K562 (cell line): Measurements from ENCODE around the gene EMC9. TPM values are rescaled to one million over a fixed set of nuclear protein-coding genes. Genes with fewer than 3 reads are reported as not detected.
A peak's percentile ranks its signal among the peaks of the same experiment; 100 is the strongest.

Source experiments
- CHAMP1 ChIP-seq: fragments of 450-650 bp; IDR thresholded peaks from 2 replicates; pipeline ENCODE4 v1.6.1; 2016; ENCODE audit warnings: mild to moderate bottlenecking
- CTCF ChIP-seq, 3 experiments: IDR thresholded peaks in 2 of 3; conservative IDR thresholded peaks in 1 of 3; 2 replicates each; pipeline ENCODE4 v1.5.1; 2011 to 2012; ENCODE audit warnings: low read length in 3 of 3, mild to moderate bottlenecking in 3 of 3, control low read depth in 2 of 3, improper control_type of control experiment in 1 of 3, inconsistent platforms in 1 of 3, low read depth in 1 of 3, mixed read lengths in 1 of 3, moderate library complexity in 1 of 3; ENCODE audit not compliant: insufficient read depth in 2 of 3
- DDX20 ChIP-seq: fragments of 450-650 bp; IDR thresholded peaks from 2 replicates; pipeline ENCODE4 v1.6.1; 2016; ENCODE audit warnings: missing genetic modification characterization, low read depth, mild to moderate bottlenecking, missing compliant biosample characterization, moderate library complexity
- E2F6 ChIP-seq, 2 experiments: IDR thresholded peaks; 2 replicates each; pipeline ENCODE4 v1.6.1; 2011; ENCODE audit warnings: borderline replicate concordance in 1 of 2, control low read depth in 1 of 2, low read depth in 1 of 2, low read length in 1 of 2, mild to moderate bottlenecking in 1 of 2, mixed read lengths in 1 of 2, moderate library complexity in 1 of 2; ENCODE audit not compliant: insufficient read depth in 1 of 2, insufficient read length in 1 of 2, poor library complexity in 1 of 2, severe bottlenecking in 1 of 2; ENCODE audit errors: extremely low read depth in 1 of 2
- GATA2 ChIP-seq: sonication (generic); formaldehyde crosslinking; IDR thresholded peaks from 2 replicates; pipeline ENCODE4 v1.4.0; 2020; ENCODE audit warnings: mild to moderate bottlenecking, missing genetic modification reagents
- GATAD2A ChIP-seq: fragments of 450-650 bp; IDR thresholded peaks from 2 replicates; pipeline ENCODE4 v1.6.1; 2017
- HCFC1 ChIP-seq: IDR thresholded peaks from 2 replicates; pipeline ENCODE4 v1.6.1; 2012; ENCODE audit warnings: low read depth, low read length, improper control_type of control experiment
- MTA3 ChIP-seq: fragments of 450-650 bp; formaldehyde crosslinking; IDR thresholded peaks from 2 replicates; pipeline ENCODE4 v1.6.1; 2017; ENCODE audit warnings: mild to moderate bottlenecking, borderline replicate concordance
- MYC ChIP-seq, 2 experiments: fragments of 250-450 bp in 1 of 2; sonication (Bioruptor Pico) in 1 of 2; IDR thresholded peaks; 2 replicates each; pipeline versions ENCODE4 v1.5.1 to v1.6.1; 2012 to 2021; ENCODE audit warnings: low read depth in 2 of 2, borderline replicate concordance in 1 of 2, improper control_type of control experiment in 1 of 2, low read length in 1 of 2, mild to moderate bottlenecking in 1 of 2, moderate library complexity in 1 of 2
- PYGO2 ChIP-seq: fragments of 450-650 bp; IDR thresholded peaks from 2 replicates; pipeline ENCODE4 v1.6.1; 2016; ENCODE audit warnings: mild to moderate bottlenecking, missing genetic modification characterization, moderate library complexity, missing compliant biosample characterization
- RAD21 ChIP-seq, 2 experiments: fragments of 250-450 bp in 1 of 2; fragments of 450-650 bp in 1 of 2; sonication (Bioruptor Pico) in 1 of 2; formaldehyde crosslinking in 1 of 2; IDR thresholded peaks in 1 of 2; conservative IDR thresholded peaks in 1 of 2; 2 replicates each; pipeline versions ENCODE4 v1.4.0 to v1.8.0; 2020 to 2022; ENCODE audit warnings: mild to moderate bottlenecking in 2 of 2, moderate library complexity in 1 of 2
- SIN3A ChIP-seq, 2 experiments: fragments of 150-350 bp in 1 of 2; IDR thresholded peaks; 2 replicates each; pipeline ENCODE4 v1.6.1; 2011 to 2016; ENCODE audit warnings: borderline replicate concordance in 2 of 2, low read depth in 2 of 2, low read length in 2 of 2, mild to moderate bottlenecking in 2 of 2, moderate library complexity in 2 of 2; ENCODE audit not compliant: control insufficient read depth in 1 of 2
- SMARCE1 ChIP-seq: fragments of 450-650 bp; IDR thresholded peaks from 2 replicates; pipeline ENCODE4 v1.7.1; 2016; ENCODE audit warnings: mild to moderate bottlenecking
- ZBTB43 ChIP-seq: sonication (generic); formaldehyde crosslinking; IDR thresholded peaks from 2 replicates; pipeline ENCODE4 v1.8.0; 2023; ENCODE audit warnings: mild to moderate bottlenecking, missing genetic modification reagents
- ZKSCAN8 ChIP-seq: fragments of 200-800 bp; sonication (Bioruptor generic); IDR thresholded peaks from 2 replicates; pipeline ENCODE4 v1.6.1; 2016; ENCODE audit warnings: missing genetic modification characterization, missing compliant biosample characterization
- ZNF197 ChIP-seq: fragments of 200-800 bp; sonication (Bioruptor generic); IDR thresholded peaks from 2 replicates; pipeline ENCODE4 v1.6.1; 2016; ENCODE audit warnings: low read depth, missing genetic modification characterization, missing compliant biosample characterization
- ZNF232 ChIP-seq: sonication (generic); formaldehyde crosslinking; IDR thresholded peaks from 2 replicates; pipeline ENCODE4 v1.8.0; 2022; ENCODE audit warnings: mild to moderate bottlenecking, missing genetic modification reagents
- ZNF583 ChIP-seq: fragments of 250-450 bp; sonication (Bioruptor Pico); IDR thresholded peaks from 2 replicates; pipeline ENCODE4 v1.4.0; 2020
- polyA plus RNA-seq, 8 experiments: library from polyadenylated mRNA; depleted of rRNA in 4 of 8; stranded (reverse) in 5 of 8; unstranded in 3 of 8; fragments of >200 nt; fragmentation: Nextera tagmentation in 2 of 8; fragmentation: Illumina TruSeq in 1 of 8; extraction: Ambion mirVana in 2 of 8; extraction: Trizol in 1 of 8; gene quantifications; 2 replicates each; pipeline versions ENCODE4 v1.2.1 to v1.2.3, GENCODE V29; 2011 to 2014; ENCODE audit warnings: inconsistent platforms in 1 of 8, missing spikeins in 1 of 8
- total RNA-seq, 7 experiments: library from RNA; depleted of rRNA in 6 of 7; stranded (reverse); fragments of >200 nt in 6 of 7; fragmentation: Illumina TruSeq in 2 of 7; extraction: Trizol in 2 of 7; gene quantifications; 2 replicates each; pipeline versions ENCODE4 v1.2.1 to v1.2.3, GENCODE V29; 2011 to 2021; ENCODE audit warnings: low replicate concordance in 1 of 7

EMC9 gene
- total and polyA plus RNA-seq, 9 of the 15 experiments (the other 6 are each of a cell fraction or from before 2014, with no cell fraction given), result 3.1 to 13.2 (median 7.8) TPM

GRCh38 chr14:24113801-24114531 is 27.4 kb downstream of the EMC9 start (continued):
- TF ChIP-seq HCFC1 (0 out of 2 replicates have a peak, but pooled peaks have one; percentile 5), MTA3 (no peak), GATA2 (CRISPR knock-in tag) (no peak), GATAD2A (no peak), ZBTB43 (CRISPR knock-in tag) (no peak), ZNF197 (no peak), ZNF232 (0 out of 2 replicates have a peak, but pooled peaks have one; percentile 43), CHAMP1 (peak; percentile 72; the same call in 1 of the 2 replicates), SMARCE1 (0 out of 2 replicates have a peak, but pooled peaks have one; percentile 39), E2F6 (IDR thresholded peaks at IDR 0.05; ENCODE audit: borderline replicate concordance in 1 of 2, extremely low read depth in 1 of 2, insufficient read depth in 1 of 2, insufficient read length in 1 of 2, low read depth in 1 of 2, low read length in 1 of 2, poor library complexity in 1 of 2, severe bottlenecking in 1 of 2) (peak in 1 of 2 experiments; percentile 28), RAD21 (CRISPR knock-in tag; conservative IDR thresholded peaks at IDR 0.05 in 1 of 2, IDR thresholded peaks at IDR 0.05 in 1 of 2) (no peak), PYGO2 (tag) (no peak), ZKSCAN8 (CRISPR knock-in tag) (no peak), ZNF583 (CRISPR knock-in tag) (no peak), CTCF (IDR thresholded peaks at IDR 0.05 in 2 of 3, conservative IDR thresholded peaks at IDR 0.05 in 1 of 3; ENCODE audit: insufficient read depth in 2 of 3, low read depth in 1 of 3, low read length in 3 of 3) (0 out of 6 replicates have a peak, but pooled peaks of 1 of the 3 experiments have one; percentile 14), MYC (IDR thresholded peaks at IDR 0.05; ENCODE audit: low read depth, low read length) (no peak), MYC (CRISPR knock-in tag; IDR thresholded peaks at IDR 0.05; ENCODE audit: borderline replicate concordance, low read depth) (no peak), SIN3A (IDR thresholded peaks at IDR 0.05; ENCODE audit: borderline replicate concordance in 2 of 2, control insufficient read depth in 1 of 2, low read depth in 2 of 2, low read length in 2 of 2) (peak in 1 of 2 experiments; percentile 7; a peak in 1 of 4 replicates), DDX20 (tag) (no peak)
